ENCODE results near the gene FASTKD2. TPM values are rescaled to one million over a fixed set of nuclear protein-coding genes. Genes with fewer than 3 reads are reported as not detected.

Gene FASTKD2
- total and polyA plus RNA-seq, 2 experiments from 2014 or later, result 17.7 to 34.4 TPM

DNA sequence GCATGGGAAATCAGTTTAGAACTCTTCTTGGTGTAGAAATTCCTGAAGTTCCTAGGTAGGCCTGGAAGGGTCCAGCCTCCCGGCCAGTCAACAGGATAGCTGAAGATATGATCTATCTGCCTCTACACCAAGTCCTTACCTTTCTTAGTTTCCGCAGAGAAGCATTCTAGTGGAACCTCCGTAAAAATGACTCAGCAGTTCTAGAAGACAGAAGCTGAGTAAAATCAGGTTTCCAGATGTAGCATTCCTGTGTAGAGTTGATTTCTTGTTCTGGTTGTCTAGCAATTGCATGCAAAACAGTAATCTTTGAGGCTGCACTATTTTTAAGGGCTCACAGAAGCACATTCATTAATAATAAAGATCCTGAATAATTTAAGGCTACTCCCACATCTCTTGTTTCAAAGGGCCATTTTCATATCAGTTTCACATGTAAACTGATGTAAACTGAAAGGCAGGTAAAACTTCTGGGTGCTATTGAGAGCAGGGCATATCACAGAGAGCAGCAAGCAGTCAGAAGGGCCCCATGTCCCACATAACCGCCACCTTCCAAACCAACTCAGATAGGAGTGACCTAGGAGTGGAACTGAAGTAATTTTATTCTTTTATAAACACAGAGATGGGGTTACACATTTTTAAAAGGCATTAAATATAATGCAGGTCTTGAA lies 44.0 kb upstream of the FASTKD2 start:
- DNase-seq (ENCODE audit: low spot score), result no peak

GRCh38 chr2:206723288-206723687 lies 42.1 kb upstream of the FASTKD2 start:
- Histone ChIP-seq H3K9me2 (replicated peaks; ENCODE audit: insufficient read depth) (no peaks in the 10 kb centered on the region), H3K27ac (no peak overlapping the region), H3K4me2 (no peak overlapping the region), H3K36me3 (replicated peaks; ENCODE audit: insufficient read depth, low read depth) (no peaks in the 10 kb centered on the region), H3K4me1 (ENCODE audit: insufficient read depth) (no peaks in the 10 kb centered on the region), H4K20me1 (ENCODE audit: insufficient read depth, poor library complexity, severe bottlenecking) (no peaks in the 10 kb centered on the region), H2AFZ (no peak overlapping the region), H3K4me3 (no peak overlapping the region), H3K9me3 (ENCODE audit: low read depth) (no peaks in the 10 kb centered on the region), H3K27me3 (no peaks in the 10 kb centered on the region), H3K79me2 (no peaks in the 10 kb centered on the region)
- no peak for TF ChIP-seq EZH2 (IDR thresholded peaks at IDR 0.05; ENCODE audit: borderline replicate concordance)
- TF ChIP-seq, protein P1, sequence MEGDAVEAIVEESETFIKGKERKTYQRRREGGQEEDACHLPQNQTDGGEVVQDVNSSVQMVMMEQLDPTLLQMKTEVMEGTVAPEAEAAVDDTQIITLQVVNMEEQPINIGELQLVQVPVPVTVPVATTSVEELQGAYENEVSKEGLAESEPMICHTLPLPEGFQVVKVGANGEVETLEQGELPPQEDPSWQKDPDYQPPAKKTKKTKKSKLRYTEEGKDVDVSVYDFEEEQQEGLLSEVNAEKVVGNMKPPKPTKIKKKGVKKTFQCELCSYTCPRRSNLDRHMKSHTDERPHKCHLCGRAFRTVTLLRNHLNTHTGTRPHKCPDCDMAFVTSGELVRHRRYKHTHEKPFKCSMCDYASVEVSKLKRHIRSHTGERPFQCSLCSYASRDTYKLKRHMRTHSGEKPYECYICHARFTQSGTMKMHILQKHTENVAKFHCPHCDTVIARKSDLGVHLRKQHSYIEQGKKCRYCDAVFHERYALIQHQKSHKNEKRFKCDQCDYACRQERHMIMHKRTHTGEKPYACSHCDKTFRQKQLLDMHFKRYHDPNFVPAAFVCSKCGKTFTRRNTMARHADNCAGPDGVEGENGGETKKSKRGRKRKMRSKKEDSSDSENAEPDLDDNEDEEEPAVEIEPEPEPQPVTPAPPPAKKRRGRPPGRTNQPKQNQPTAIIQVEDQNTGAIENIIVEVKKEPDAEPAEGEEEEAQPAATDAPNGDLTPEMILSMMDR (IDR thresholded peaks at IDR 0.05; ENCODE audit: poor library complexity), result no peak
- TF ChIP-seq EZH2phosphoT487 (IDR thresholded peaks at IDR 0.05; ENCODE audit: low read depth, severe bottlenecking, unreplicated experiment), result no peak
- DNase-seq (ENCODE audit: low spot score), result no peak
- 90% methylated on average over 1 of the region's 1 CpG for WGBS (ENCODE audit: low lambda C conversion rate, missing lambda C conversion rate)

More for the DNA sequence above, 44.0 kb upstream of the FASTKD2 start:
- Histone ChIP-seq H3K9me2 (replicated peaks; ENCODE audit: insufficient read depth) (no peaks in the 10 kb centered on the region), H3K36me3 (replicated peaks; ENCODE audit: insufficient read depth, low read depth) (no peaks in the 10 kb centered on the region), H3K27ac (no peak overlapping the region), H3K79me2 (no peaks in the 10 kb centered on the region), H3K27me3 (no peaks in the 10 kb centered on the region), H3K9me3 (ENCODE audit: low read depth) (no peaks in the 10 kb centered on the region), H3K4me3 (no peak overlapping the region), H3K4me2 (no peak overlapping the region), H2AFZ (no peak overlapping the region), H3K4me1 (ENCODE audit: insufficient read depth) (no peaks in the 10 kb centered on the region), H4K20me1 (ENCODE audit: insufficient read depth, poor library complexity, severe bottlenecking) (no peaks in the 10 kb centered on the region)
- no peak for TF ChIP-seq EZH2 (IDR thresholded peaks at IDR 0.05; ENCODE audit: borderline replicate concordance)
- no peak for TF ChIP-seq EZH2phosphoT487 (IDR thresholded peaks at IDR 0.05; ENCODE audit: low read depth, severe bottlenecking, unreplicated experiment)
- TF ChIP-seq, protein P1 (IDR thresholded peaks at IDR 0.05; ENCODE audit: poor library complexity), result no peak
- 66% methylated on average over 4 of the region's 4 CpGs for WGBS (ENCODE audit: low lambda C conversion rate, missing lambda C conversion rate)

DNA sequence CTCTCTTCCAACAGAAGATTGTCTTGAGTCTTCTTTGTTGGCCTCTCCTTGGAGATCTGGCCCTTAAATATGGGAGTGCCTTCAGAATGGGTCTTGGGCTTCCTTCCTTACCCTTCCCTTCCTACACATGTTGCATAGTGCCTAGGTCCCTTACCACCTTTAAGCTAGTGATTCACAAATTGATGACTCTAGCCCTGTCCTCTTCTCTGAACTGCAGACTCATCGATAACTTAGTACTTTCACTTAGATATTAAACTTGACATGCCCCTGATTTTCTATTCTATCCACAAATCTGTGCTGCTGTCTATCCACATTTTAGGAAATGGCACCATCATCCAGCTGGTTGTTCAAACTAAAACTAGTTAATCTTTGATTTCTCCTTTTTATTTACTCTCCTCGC lies 38.1 kb upstream of the FASTKD2 start:
- no peak overlapping the region for H3K4me2 ChIP-seq
- TF ChIP-seq EZH2phosphoT487 (IDR thresholded peaks at IDR 0.05; ENCODE audit: low read depth, severe bottlenecking, unreplicated experiment) (no peak), EZH2 (IDR thresholded peaks at IDR 0.05; ENCODE audit: borderline replicate concordance) (no peak)
- TF ChIP-seq, protein P1 (IDR thresholded peaks at IDR 0.05; ENCODE audit: poor library complexity), result no peak
- 86% methylated on average over 2 of the region's 2 CpGs for WGBS (ENCODE audit: low lambda C conversion rate, missing lambda C conversion rate)

More for the DNA sequence above, 38.1 kb upstream of the FASTKD2 start:
- H3K36me3 ChIP-seq (replicated peaks; ENCODE audit: insufficient read depth, low read depth), result no peaks in the 10 kb centered on the region
- no peak overlapping the region for H2AFZ ChIP-seq
- no peaks in the 10 kb centered on the region for H3K4me1 ChIP-seq (ENCODE audit: insufficient read depth)
- H3K9me2 ChIP-seq (replicated peaks; ENCODE audit: insufficient read depth), result no peaks in the 10 kb centered on the region
- no peaks in the 10 kb centered on the region for H3K27me3 ChIP-seq
- H4K20me1 ChIP-seq (ENCODE audit: insufficient read depth, poor library complexity, severe bottlenecking), result no peaks in the 10 kb centered on the region
- H3K9me3 ChIP-seq (ENCODE audit: low read depth), result no peaks in the 10 kb centered on the region
- H3K27ac ChIP-seq, result no peak overlapping the region
- H3K79me2 ChIP-seq, result no peaks in the 10 kb centered on the region
- no peak overlapping the region for H3K4me3 ChIP-seq
- DNase-seq (ENCODE audit: low spot score), result no peak

Measured in hepatocyte (in vitro differentiated cells).